ENCODE results near the gene SSH2.

- TF ChIP-seq EZH2phosphoT487 (conservative IDR thresholded peaks at IDR 0.05; ENCODE audit: low read length) (no peak), CTCF (IDR thresholded peaks at IDR 0.05; ENCODE audit: insufficient read depth, low read length, poor library complexity, severe bottlenecking) (no peak)
Observed at GRCh38 chr17:29611351-29612093, 318.5 kb downstream of the SSH2 start.

Measured in SU-DHL-6 (cell line).